Psoas muscle (tissue), 8 donors: ENCODE measurements around the gene RNF220. TPM values are rescaled to one million over a fixed set of nuclear protein-coding genes. Genes with fewer than 3 reads are reported as not detected.

Experiments
- ATAC-seq, 4 donors: fragments of 200-7000 bp; cut with Tn5 transposase; one replicate each; pipeline ENCODE4 v1.9.1; 2020; ENCODE audit warnings: moderate library complexity in 3 of 4, mild to moderate bottlenecking in 2 of 4
- DNase-seq, 2 donors: peaks; one replicate each; pipeline ENCODE4 v3.0.0-alpha.2; 2020
- H3K27ac ChIP-seq: fragments of 200-600 bp; one replicate; pipeline ENCODE4 v1.8.0; 2022
- H3K27me3 ChIP-seq, 3 donors: fragments of 200-600 bp in 1 of 3; one replicate each; pipeline versions ENCODE4 v1.6.1 to v1.8.0; 2013 to 2022; ENCODE audit warnings: low read length in 2 of 3, mild to moderate bottlenecking in 2 of 3, moderate library complexity in 1 of 3; ENCODE audit not compliant: insufficient read depth in 3 of 3
- H3K36me3 ChIP-seq, 2 donors: fragments of 200-600 bp in 1 of 2; one replicate each; pipeline versions ENCODE4 v1.6.1 to v1.8.0; 2013 to 2022; ENCODE audit warnings: low read depth in 1 of 2, mild to moderate bottlenecking in 1 of 2, moderate library complexity in 1 of 2; ENCODE audit not compliant: insufficient read depth in 1 of 2
- H3K4me1 ChIP-seq: fragments of 200-600 bp; one replicate; pipeline ENCODE4 v1.8.0; 2022
- H3K4me3 ChIP-seq: fragments of 200-600 bp; one replicate; pipeline ENCODE4 v1.8.0; 2022; ENCODE audit warnings: mild to moderate bottlenecking
- H3K9me3 ChIP-seq: fragments of 200-600 bp; one replicate; pipeline ENCODE4 v1.8.0; 2022
- CTCF ChIP-seq: fragments of 200-600 bp; IDR thresholded peaks from one replicate; pipeline ENCODE4 v1.8.0; 2022; ENCODE audit warnings: antibody characterized with exemption
- WGBS, 3 donors: extraction: QIAGEN DNeasy Blood & Tissue Kit; methylation state at CpG; one replicate each; pipeline versions ENCODE4 v1.1.6 to v1.1.7; 2013; 5-methylcytosine and 5-hydroxymethylcytosine counted together
- intact Hi-C, 2 donors: fragments of 100-400 bp; cut with DNase I; formaldehyde crosslinking; loops; one replicate each; pipeline versions ENCODE4 v1.11.0 to v1.14.2; 2022
- polyA plus RNA-seq, 3 donors: library from polyadenylated mRNA; stranded (reverse); fragments of 200-250 nt; gene quantifications; one replicate each; pipeline ENCODE4 v1.2.3, GENCODE V29; 2013
- total RNA-seq, 4 donors: library from RNA; stranded (reverse); fragmentation: NEBNext Ultra II Directional in 2 of 4; extraction: Animal tissue kit (Norgen Biotek cat#: 25700) in 2 of 4; gene quantifications; one replicate each; pipeline versions ENCODE4 v1.2.1 to v1.2.4, GENCODE V29; 2021 to 2023
- donor health status: healthy with polysubstance abuse.
- donor health status: DM: no; HTN: no; CAD: no; lungs with moderate emphysema.
- donor health status: Bipolar disorder and iron deficiency.
- donor health status: healthy.
- donor health status: DM: yes; HTN: yes; CAD: no.
- donor health status: DM: no; HTN: no; CAD: no.
- donor health status: DM: no; HTN: no; CAD: no.
- donor health status: DM: yes; HTN: yes; CAD: no.

RNF220 gene
- total and polyA plus RNA-seq, 7 donors, result 61.1 to 133 (median 75.5) TPM

GRCh38 chr1:44684525-44684924, 279.5 kb downstream of the RNF220 start:
- H3K9me3 ChIP-seq, result no peaks in the 10 kb centered on the region
- no peaks in the 10 kb centered on the region for H3K27me3 ChIP-seq
- H3K36me3 ChIP-seq, result no peaks in the 10 kb centered on the region
- TF ChIP-seq CTCF, result no peak
- H3K4me1 ChIP-seq, result no peaks in the 10 kb centered on the region
- DNase-seq (no peak), ATAC-seq (no peak)
- 71 to 85% (median 82%) methylated on average over 1 of the region's 1 CpG for WGBS, 3 donors
- intact Hi-C loops, result no loop called here
- H3K27ac ChIP-seq, result no peak overlapping the region
- no peak overlapping the region for H3K4me3 ChIP-seq

- no peaks in the 10 kb centered on the region for H3K4me1 ChIP-seq
- H3K27ac ChIP-seq, result no peak overlapping the region
- H3K9me3 ChIP-seq, result no peaks in the 10 kb centered on the region
- H3K4me3 ChIP-seq, result no peak overlapping the region
- H3K27me3 ChIP-seq, result no peaks in the 10 kb centered on the region
- ATAC-seq (no peak), DNase-seq (no peak)
- TF ChIP-seq CTCF, result no peak
- H3K36me3 ChIP-seq, result no peaks in the 10 kb centered on the region
- WGBS, 3 donors, result 88 to 98% (median 95%) methylated on average over 4 of the region's 4 CpGs
- intact Hi-C loops, result no loop called here
These were observed 280.2 kb downstream of the RNF220 start for GRCh38 chr1:44685218-44685617.

- Histone ChIP-seq H3K4me3 (no peak overlapping the region), H3K27me3 (no peaks in the 10 kb centered on the region), H3K4me1 (no peaks in the 10 kb centered on the region), H3K27ac (no peak overlapping the region), H3K9me3 (no peaks in the 10 kb centered on the region), H3K36me3 (no peaks in the 10 kb centered on the region)
- DNase-seq (no peak), ATAC-seq (no peak)
- intact Hi-C loops, result no loop called here
- TF ChIP-seq CTCF, result no peak
- 79 to 81% (median 79%) methylated on average over 8 of the region's 8 CpGs for WGBS, 3 donors
These were observed 280.8 kb downstream of the RNF220 start for GRCh38 chr1:44685881-44686280.

- Histone ChIP-seq H3K27me3 (no peaks in the 10 kb centered on the region), H3K4me1 (no peaks in the 10 kb centered on the region), H3K36me3 (no peaks in the 10 kb centered on the region), H3K4me3 (no peak overlapping the region), H3K9me3 (no peaks in the 10 kb centered on the region), H3K27ac (no peak overlapping the region)
- intact Hi-C loops, result no loop called here
- 85 to 86% (median 85%) methylated on average over 12 of the region's 12 CpGs for WGBS, 3 donors
- no peak for DNase-seq
- no peak for TF ChIP-seq CTCF
- ATAC-seq, result no peak
These were observed 283.8 kb downstream of the RNF220 start for GRCh38 chr1:44688760-44689446.

- ATAC-seq, result no peak
- no peak for TF ChIP-seq CTCF
- intact Hi-C loops, result no loop called here
These were observed 284.4 kb downstream of the RNF220 start for GRCh38 chr1:44689447-44689765.

More at GRCh38 chr1:44689447-44689765, 284.4 kb downstream of the RNF220 start:
- Histone ChIP-seq H3K36me3 (no peaks in the 10 kb centered on the region), H3K9me3 (no peaks in the 10 kb centered on the region), H3K4me3 (no peak overlapping the region), H3K4me1 (no peaks in the 10 kb centered on the region), H3K27ac (no peak overlapping the region), H3K27me3 (no peaks in the 10 kb centered on the region)
- 81 to 91% (median 84%) methylated on average over 3 of the region's 3 CpGs for WGBS, 3 donors
- no peak for DNase-seq
